GM18517 (cell line): Measurements from ENCODE around the gene RNH1.

Experiments used
- ATAC-seq: cut with Tn5 transposase; IDR thresholded peaks from one replicate; pipeline ENCODE4 v1.9.1; 2021; ENCODE audit warnings: mild to moderate bottlenecking, moderate library complexity; ENCODE audit not compliant: unreplicated experiment

RNH1 gene

GRCh38 chr11:501001-501682 is 5.9 kb downstream of the RNH1 start:
- ATAC-seq: no peak

- ATAC-seq: no peak
These were observed 7.6 kb downstream of the RNH1 start for GRCh38 chr11:499201-500076.

GRCh38 chr11:498297-499181 is 8.5 kb downstream of the RNH1 start:
- ATAC-seq: no peak

- ATAC-seq: no peak
These were observed 9.3 kb downstream of the RNH1 start for GRCh38 chr11:497565-498296.

GRCh38 chr11:496834-497564 is 10.0 kb downstream of the RNH1 start:
- no peak for ATAC-seq

- ATAC-seq: no peak
These were observed 11.5 kb downstream of the RNH1 start for GRCh38 chr11:495537-495931.

- no peak for ATAC-seq
These were observed 12.1 kb downstream of the RNH1 start for GRCh38 chr11:494761-495536.

GRCh38 chr11:492427-493226 is 14.4 kb downstream of the RNH1 start:
- no peak for ATAC-seq

- no peak for ATAC-seq
These were observed 15.7 kb downstream of the RNH1 start for GRCh38 chr11:491358-491757.

- no peak for ATAC-seq
These were observed 16.1 kb downstream of the RNH1 start for GRCh38 chr11:490930-491260.

- ATAC-seq: no peak
These were observed 16.7 kb downstream of the RNH1 start for GRCh38 chr11:490186-490929.

- no peak for ATAC-seq
These were observed 17.3 kb downstream of the RNH1 start for GRCh38 chr11:489610-490185.

- no peak for ATAC-seq
These were observed 18.1 kb downstream of the RNH1 start for GRCh38 chr11:488992-489391.

- no peak for ATAC-seq
These were observed 18.5 kb downstream of the RNH1 start for GRCh38 chr11:488579-488978.

GRCh38 chr11:488062-488461 is 19.0 kb downstream of the RNH1 start:
- ATAC-seq: no peak

GRCh38 chr11:487571-488021 is 19.4 kb downstream of the RNH1 start:
- ATAC-seq: no peak

GRCh38 chr11:486189-486588 is 20.9 kb downstream of the RNH1 start:
- no peak for ATAC-seq
